HG02938 (cell line): ENCODE results near the gene LRRC71.
"Not testable (repeated sequence)": the region's sequence is repeated elsewhere in the genome, so short reads cannot be mapped to it uniquely, and the experiment has no call there.

Source experiments
- ATAC-seq: cut with Tn5 transposase; IDR thresholded peaks from one replicate; pipeline ENCODE4 v1.9.1; 2021; ENCODE audit warnings: mild to moderate bottlenecking, moderate library complexity; ENCODE audit not compliant: unreplicated experiment

The LRRC71 gene

DNA sequence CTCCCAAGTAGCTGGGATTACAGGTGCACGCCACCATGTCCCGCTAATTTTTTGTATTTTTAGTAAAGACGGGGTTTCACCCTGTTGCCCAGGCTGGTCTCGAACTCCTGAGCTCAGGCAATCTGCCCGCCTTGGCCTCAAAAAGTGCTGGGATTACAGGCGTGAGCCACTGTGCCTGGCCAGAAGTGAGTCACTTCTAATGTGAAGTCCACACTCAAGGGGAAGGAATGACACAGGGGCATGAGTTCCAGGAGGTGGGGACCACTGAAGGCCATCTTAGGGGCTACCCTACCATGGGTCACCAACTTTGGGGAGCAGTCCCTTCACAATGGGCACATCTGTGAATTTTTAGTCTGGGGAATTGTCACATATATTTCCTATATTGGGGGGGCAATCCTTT lies 6.3 kb downstream of the LRRC71 start:
- ATAC-seq = not testable (repeated sequence)

DNA sequence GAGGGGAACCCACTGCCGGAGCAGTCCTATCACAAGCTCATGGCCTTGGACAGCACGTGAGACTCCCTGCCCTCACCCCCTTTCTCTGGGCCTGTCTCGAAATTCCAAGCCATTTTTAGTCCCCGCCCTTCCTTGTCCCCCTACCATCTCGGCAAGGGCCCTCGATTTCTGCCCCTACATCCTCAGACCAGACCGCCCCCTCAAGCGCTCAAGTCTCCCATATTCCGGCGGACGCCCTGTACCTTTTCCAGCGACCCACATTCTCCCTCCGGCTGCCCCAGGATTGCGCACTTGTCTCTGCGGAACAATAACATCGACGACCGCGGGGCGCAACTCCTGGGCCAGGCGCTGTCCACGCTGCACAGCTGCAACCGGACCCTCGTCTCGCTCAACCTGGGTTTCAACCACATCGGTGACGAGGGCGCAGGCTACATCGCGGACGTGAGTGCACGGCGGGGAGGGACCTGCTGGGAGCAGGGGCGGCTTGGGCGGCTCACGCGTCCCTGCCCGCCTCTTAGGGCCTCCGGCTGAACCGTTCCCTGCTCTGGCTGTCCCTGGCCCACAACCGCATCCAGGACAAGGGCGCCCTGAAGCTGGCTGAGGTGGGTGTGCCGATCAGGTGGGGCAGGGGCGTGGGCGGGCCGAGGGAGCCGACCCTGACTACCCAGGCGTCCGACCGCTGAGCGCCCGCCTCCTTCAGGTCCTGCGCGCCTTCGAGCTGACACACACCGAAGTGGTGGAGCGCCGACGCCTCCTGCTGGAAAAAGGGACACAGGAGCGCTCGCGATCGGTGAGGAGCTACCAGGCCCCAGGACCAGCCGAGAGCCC lies 7.0 kb downstream of the LRRC71 start:
- no peak for ATAC-seq

DNA sequence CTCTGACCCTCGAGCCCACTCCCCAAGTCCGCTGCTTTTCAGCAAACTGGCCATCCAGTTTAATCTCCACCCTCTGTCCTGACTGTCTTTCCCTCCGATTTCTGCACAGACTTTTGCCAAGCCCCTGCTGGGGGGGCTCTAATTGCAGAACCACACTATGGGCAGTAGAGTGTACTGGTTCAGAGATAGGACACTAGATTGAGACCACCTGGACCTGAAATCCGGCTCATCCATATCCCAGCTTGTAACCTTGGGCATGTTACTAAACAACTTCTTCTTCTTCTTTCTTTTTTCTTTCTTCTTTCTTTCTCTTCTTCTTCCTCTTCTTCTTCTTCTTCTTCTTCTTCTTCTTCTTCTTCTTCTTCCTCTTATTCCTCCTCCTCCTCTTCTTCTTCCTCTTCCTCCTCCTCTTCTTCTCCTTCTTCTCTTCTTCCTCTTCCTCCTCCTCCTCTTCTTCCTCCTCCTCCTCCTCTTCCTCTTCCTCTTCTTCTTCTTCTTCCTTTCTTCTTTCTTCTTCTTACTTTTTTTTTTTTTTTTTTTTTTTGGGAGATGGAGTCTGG lies 7.7 kb downstream of the LRRC71 start:
- no peak for ATAC-seq

DNA sequence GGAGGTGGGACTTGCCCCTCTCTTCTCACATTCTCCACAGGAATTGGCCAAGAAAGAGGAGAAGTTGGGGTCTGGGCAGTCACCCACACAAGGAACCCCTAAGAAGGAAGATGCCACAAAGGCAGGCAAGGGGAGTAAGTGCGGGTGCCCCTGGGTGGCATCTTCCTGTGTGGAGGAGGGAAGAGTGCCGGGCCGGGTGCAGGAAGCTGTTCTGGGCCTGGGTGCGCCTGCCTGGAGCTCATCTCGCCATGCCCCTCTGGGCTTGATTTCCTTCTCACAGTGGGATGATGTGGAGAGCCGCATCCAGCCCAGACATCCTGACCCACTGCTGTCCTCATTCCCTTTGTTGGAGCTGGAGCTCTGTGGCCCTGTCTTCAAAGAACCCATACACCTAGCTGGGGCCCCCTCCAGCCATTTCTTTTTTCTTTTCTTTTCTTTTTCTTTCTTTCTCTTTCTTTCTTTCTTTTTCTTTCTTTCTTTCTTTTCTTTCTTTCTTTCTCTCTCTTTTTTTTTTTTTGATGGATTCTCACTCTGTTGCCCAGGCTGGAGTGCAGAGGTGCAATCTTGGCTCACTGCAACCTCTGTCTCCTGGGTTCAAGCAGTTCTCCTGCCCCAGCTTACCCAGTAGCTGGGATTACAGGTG lies 9.3 kb downstream of the LRRC71 start:
- ATAC-seq = no peak

DNA sequence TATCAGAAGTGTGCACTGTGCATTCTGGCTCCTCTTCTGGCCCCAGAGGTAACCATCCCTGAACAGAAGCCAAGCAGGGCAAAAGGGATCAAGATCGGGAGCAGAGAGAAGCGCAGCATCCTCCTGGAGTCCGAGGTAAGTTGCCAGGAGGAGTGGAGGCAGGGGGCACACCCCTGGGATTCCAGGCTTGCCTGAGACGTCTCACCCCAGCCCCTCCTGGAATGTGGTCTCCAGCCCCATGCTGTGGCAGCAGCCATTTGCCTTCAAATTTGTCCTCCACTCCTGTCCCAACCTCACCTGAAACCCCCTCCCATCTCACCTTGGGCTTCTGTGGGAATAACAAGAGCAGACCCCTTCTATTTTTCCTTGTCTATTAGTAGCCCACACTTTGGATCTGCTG lies 10.1 kb downstream of the LRRC71 start:
- no peak for ATAC-seq

DNA sequence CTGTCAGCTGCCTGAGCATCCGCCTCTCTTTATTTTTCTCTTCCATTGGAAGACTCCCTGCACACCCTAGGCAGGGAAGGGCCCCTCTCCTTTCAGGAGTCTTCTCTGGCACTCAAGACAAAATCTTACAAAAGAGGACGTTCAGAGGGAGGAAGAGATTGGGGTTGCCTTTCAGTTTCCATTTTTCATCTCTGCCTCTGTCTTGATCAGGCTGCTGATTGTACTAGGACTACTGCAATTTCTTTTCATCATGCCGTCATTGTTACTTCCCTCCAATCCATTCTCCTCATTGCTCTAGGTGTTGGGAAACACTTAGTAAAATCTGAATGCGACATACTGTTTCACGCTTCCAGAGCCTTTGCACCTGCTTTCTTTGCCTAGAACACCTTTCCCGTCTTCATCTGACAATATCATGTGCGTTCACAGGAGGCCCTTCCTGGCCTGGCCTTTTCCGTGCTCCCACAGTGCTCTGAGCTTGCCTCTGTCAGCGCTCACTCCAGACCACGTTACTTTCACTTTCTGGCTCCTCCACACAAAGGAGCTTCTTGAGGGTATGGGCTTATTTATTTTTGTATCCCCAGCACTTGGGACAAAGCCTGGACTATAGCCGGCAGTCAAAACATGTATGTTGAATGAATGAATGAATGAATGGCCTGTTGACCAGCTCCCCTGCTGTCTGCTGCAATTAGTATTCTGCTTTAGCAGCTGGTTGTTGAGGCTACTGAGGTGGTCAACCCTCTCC lies 10.9 kb downstream of the LRRC71 start:
- no peak for ATAC-seq

DNA sequence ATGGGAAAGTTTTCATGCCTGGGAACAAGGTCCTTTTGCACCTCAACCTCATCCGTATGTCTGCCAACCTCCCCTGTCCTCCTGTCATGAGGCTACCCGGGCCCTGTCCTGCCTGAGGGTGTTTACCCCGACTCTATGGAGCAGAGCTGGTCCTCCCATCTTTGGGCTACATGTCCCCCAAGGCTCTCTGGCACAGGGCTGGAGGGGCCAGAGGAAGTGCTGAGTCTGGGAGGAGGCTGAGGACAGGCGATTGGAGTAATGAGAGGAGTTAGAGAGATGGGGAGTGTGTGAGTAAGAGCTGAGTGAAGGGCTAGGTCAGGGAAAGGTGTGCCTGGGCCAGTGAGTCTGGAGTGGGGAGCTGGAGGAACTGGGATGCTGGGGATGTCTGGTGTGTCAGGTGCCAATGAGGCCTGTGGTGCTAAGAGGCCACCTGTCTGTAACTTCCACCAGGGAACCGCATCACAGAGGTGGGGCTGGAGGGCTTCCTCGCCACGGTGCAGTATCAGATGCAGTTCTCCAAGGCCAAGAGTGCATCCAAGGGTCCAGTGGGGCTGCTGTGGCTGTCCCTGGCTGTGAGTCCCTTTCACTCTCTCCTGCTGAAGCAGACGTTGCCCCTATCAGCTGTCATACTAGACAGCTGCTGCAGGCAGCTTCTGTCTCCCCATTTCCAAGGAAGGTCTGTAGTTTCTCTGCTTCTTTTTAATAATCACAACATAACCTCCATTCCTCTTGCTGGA lies 11.7 kb downstream of the LRRC71 start:
- no peak for ATAC-seq

DNA sequence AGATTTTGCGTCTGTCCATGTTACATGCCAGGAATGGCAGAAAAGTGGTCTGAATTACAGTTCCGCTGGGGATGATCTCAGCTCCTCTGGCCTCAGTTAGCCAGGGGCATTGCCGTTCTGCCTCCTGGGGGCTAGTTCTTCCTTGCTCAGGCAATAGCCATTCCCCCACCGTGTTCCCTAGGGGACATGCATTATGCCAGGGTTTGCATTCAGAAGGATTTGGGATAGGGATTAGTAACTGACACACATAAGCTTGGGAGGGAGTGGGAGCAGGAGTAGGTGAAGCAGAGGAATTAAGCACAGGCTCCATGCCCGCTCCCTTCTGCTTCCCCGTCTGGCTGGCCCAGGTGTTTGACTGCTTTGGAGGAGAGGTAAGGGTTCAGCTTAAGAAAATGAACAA lies 12.7 kb downstream of the LRRC71 start:
- no peak for ATAC-seq

DNA sequence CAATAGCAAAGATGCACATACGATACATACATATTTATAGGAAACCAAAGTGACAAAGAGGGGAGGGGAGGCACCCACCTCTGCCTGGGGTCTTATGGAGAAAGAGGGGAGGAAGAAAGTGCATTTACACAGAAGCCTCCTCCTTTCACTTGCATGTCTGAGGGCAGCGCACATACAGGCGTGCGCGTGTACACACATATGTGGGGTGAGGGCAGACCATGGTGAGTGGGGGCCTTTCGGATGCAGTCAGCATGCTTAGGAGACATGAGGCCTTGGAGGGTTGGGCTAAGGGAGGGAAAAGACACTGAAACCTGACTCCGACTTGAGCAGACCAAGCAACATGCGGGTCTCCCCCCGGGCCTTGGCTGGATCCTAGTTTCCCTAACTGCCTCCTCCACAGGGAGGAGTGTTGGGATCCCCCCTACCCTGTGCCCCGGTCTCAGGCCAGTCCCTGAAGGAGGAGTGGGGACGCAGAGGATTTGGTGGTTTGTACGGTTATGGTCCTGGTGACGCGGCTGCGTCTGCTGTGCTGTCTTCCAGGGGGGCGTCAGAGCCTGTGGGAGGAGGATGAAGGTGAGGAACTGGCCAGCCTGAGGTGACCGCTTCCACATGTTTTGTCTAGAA lies 15.2 kb downstream of the LRRC71 start:
- ATAC-seq = no peak

DNA sequence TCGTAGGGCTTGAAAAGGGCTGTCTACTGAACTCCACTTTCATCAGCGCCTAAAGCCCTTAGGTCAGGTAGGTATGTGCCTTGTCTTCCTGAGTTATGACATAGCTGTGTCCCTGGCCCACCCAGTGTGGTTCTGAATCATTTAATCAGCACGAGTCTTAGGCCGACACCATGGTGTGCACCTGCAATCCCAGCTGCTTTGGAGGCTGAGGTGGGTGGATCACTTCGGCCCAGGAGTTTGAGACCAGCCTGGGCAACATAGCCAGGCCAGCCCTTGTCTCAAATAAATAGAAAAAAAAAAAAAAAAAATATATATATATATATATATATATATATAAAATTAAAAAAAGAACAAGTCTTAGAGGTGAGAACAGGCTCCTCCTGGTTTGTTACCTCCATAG lies 15.8 kb downstream of the LRRC71 start:
- ATAC-seq = no peak

DNA sequence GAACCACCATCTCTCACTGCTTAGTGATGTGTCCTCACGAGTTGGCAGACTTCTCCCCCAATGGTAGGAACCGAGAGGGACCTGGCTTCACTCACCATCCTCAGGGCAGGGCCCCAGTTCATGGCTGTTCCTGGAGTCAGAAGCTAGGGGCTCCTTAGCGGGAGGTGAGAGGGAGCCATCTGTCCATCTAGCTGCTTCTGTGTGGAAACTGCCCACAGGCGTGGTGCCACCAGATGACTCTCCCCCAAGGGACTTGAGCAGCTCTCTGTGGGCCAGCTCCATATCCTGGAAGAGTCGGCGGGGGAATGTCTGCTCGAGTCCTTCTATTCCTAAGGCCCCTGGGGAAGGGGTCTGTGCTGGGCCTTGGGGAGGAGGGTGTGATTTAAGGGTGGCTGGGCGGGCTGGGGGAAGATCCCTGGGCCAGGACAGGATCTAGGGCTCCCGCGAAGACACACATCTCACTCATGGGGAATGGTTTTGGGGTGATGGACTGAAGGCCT lies 16.3 kb downstream of the LRRC71 start:
- ATAC-seq = no peak

DNA sequence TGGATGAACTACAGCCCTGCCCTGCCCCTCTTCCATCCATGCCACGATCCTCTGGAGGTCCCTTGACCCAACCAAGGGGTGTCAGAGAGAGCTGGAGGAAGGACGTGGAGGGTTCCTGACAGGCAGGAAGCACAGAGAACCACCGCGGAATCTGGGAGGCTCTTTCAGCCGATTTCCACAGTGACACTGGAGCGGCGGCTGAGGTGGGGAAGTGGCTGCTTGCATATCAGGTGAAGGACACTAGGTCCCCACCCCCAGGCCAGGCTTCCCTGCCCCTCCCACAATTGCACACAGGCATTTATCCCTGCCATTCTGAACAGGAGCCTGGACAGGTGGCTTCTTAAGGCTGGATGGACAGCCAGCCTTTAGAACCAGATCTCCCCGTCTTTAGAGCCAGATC lies 17.5 kb downstream of the LRRC71 start:
- ATAC-seq = no peak

DNA sequence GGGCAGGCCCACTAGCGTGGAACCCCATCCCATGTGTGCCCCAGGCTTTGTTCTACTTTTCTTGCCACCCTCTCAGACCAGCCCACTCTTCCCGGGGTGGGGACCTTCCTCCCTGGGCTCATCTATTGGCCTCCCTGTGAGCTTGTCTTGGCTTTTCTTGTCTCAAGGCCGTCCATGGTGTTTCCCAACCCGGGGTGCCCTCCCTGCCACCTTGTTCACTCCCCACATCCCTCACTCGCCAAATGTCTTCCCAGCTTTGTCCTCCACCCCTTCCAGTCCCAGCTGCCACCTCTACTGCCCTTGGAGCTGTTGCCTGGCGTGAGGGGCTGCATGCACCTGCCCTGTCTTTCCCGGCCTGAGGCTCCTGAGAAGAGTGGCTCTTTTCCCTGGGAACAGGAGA lies 18.4 kb downstream of the LRRC71 start:
- no peak for ATAC-seq

DNA sequence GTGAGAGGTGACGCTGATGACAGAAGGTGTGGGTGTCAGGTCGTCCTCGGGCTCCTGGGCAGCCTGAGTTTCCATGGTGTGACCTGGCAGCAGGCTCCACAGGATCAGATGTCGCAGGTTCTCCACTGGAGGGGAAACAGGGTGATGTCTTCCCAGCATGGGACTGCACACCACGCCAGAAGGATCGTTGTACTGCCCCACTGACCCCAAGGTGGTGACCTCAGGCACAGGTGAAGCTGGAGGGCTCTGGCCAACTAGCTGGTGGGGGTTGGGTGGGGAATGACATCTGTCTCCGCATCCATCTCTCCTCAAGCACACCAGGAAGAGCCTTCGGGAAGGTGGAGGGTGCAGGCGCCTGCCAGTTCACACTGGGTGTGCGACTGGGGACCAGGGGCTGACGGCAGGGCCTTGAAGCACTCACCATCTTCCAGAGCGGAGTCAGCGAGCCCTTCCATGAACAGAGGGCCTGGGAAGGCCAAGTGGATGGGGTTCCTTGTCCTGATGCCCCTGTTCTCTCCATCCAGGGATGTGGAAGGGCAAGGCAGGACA lies 19.4 kb downstream of the LRRC71 start:
- ATAC-seq = no peak

DNA sequence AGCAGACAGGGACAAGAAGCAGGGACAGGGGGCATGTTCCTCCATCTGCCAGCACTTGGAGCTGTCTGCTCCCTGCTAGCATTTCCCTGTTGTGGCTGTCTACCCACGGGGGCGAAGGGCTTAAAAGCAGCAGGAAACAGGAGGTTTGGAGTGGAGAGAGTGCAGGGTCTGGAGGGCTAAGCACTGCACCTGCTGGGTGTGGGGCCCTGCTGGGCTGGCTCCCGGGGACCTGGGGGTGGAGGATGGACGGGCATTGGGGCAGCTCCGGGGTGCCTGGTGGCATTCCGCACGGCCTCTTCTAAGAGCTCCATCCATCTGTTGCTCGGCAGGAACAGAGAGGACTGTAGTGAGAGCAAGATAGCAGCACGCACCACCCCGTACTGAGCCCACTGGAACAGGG lies 21.2 kb downstream of the LRRC71 start:
- ATAC-seq = no peak

DNA sequence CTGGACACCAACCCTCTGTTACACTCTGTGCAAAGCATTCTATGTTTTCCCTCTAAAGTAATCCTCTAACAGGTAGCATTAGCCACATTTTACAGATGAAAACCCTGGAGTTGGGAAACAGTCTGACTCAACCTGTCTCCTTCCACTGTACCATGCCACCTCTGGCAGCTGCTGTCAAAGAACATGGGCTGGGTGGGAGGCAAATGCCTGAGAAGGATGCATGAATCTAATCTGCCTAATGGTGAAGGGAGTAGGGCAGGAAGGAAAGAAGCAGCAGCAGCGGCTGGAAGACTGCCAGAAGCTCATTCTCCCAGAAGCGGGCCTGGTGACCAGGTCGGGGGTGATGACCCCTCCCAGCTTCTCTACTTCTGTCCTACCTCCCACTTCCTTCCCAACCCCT lies 21.7 kb downstream of the LRRC71 start:
- no peak for ATAC-seq

DNA sequence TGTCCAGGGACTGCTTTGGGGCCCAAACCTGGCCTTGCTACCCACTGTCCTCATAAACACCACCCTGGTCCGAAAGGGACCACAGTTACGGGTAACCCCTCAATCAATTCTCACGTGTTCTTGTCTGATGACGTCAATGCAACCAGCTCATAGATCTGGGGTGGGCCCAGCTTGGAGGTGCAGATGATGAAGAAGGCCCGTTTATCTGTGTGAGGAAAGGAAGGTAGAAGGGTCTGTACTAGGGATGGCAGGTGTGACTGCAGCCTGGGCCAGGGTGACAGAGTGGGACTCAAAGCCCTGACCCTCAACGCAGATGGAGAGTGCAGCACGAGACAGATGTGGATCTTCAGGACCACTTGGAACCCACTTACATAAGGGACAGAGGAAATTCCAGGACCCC lies 22.1 kb downstream of the LRRC71 start:
- ATAC-seq = no peak

DNA sequence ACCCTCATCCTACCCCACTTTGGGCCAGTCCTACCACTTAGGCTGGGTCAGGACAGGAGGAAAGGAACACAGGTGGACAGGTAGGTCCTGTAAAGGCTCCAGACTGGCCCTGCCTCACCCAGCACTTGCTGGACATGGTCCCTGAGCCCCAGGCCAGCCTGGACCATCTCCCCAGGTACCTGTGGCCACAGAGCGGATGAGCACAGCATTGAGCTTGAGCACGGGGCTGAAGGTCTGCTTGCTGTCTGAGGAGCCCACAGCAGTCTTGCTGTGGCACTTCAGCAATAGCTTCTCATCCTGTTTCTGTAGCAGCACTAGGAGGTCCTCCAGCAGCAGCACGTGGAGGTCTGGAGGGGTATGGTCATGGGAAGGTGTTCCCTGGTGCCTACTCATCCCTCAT lies 23.3 kb downstream of the LRRC71 start:
- no peak for ATAC-seq

DNA sequence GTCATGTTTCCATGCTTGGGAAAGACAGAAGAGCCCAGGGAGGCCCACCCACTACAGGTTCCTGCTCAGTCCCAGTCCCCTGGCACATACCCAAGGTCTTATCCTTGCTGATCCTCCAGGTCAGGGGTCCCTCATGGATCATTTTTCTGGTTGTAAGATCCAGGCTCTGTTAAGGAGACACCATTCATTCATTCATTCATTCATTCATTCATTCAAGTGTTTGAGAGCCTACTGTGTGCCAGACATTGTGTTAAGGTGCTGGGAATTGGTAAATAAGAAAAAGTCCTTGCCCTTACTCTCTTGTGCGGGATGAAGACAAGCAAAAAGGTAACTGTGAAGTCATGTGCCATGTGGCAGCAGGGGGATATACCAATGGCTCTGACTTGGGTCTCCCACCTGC lies 23.8 kb downstream of the LRRC71 start:
- no peak for ATAC-seq

DNA sequence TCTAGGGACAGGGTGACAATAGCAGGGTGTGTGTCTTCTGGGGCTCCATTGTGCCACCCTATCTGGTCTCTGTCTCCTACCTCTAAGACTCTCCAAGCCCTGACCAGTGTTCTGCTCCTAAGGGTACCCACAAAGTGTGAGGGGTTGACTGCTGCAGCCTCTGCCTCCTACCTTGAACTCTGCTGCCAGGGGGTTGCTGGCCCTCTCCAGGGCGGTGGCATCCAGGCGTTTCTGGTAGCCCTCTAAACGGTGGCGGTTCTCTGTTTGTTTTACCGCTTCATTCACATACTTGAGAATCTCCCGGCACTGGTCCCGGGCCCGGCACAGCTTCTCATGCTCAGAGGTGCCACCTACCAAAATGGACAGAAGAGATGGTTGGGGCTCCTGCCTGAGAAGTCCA lies 24.4 kb downstream of the LRRC71 start:
- ATAC-seq = no peak
